NCI-H2171 (cell line): ENCODE data around the gene MAFF.
"Not testable (repeated sequence)": the region's sequence is repeated elsewhere in the genome, so short reads cannot be mapped to it uniquely, and the experiment has no call there.

ENCODE experiments used
- DNase-seq: peaks from one replicate; lab custom pipeline; 2025; lab: John Stamatoyannopoulos, UW

Gene MAFF

GRCh38 chr22:38201711-38202436 is at the start of gene MAFF:
Gene MAFF, plus strand, starts transcription at chr22:38201994. Its CDS starts 11,860 bp downstream, at chr22:38213854.
- peak; percentile 81 for DNase-seq

GRCh38 chr22:38153821-38154562 is 47.8 kb upstream of the MAFF start:
- no peak for DNase-seq

- DNase-seq, result not testable (repeated sequence)
Measured at GRCh38 chr22:38154563-38154915, 47.3 kb upstream of the MAFF start.

GRCh38 chr22:38155703-38156102 is 46.1 kb upstream of the MAFF start:
- DNase-seq, result no peak

- no peak for DNase-seq
Measured at GRCh38 chr22:38162881-38163843, 38.6 kb upstream of the MAFF start.

GRCh38 chr22:38163844-38164550 is 37.8 kb upstream of the MAFF start:
- no peak for DNase-seq

- DNase-seq, result no peak
Measured at GRCh38 chr22:38164551-38164918, 37.3 kb upstream of the MAFF start.

- DNase-seq, result no peak
Measured at GRCh38 chr22:38165922-38166593, 35.7 kb upstream of the MAFF start.

GRCh38 chr22:38167988-38168407 is 33.8 kb upstream of the MAFF start:
- DNase-seq, result no peak

- no peak for DNase-seq
Measured at GRCh38 chr22:38169116-38169515, 32.7 kb upstream of the MAFF start.

- no peak for DNase-seq
Measured at GRCh38 chr22:38170469-38170868, 31.3 kb upstream of the MAFF start.

GRCh38 chr22:38171927-38172831 is 29.6 kb upstream of the MAFF start:
- DNase-seq, result no peak

- no peak for DNase-seq
Measured at GRCh38 chr22:38172832-38173640, 28.8 kb upstream of the MAFF start.

- no peak for DNase-seq
Measured at GRCh38 chr22:38173641-38173906, 28.2 kb upstream of the MAFF start.

- DNase-seq, result no peak
Measured at GRCh38 chr22:38174626-38175025, 27.2 kb upstream of the MAFF start.

- no peak for DNase-seq
Measured at GRCh38 chr22:38175206-38176118, 26.3 kb upstream of the MAFF start.

GRCh38 chr22:38176170-38176741 is 25.5 kb upstream of the MAFF start:
- no peak for DNase-seq

- DNase-seq, result no peak
Measured at GRCh38 chr22:38177044-38177443, 24.8 kb upstream of the MAFF start.
